GM18526 (cell line): ENCODE measurements around the gene DPAGT1.
A peak's percentile ranks its signal among the peaks of the same experiment; 100 is the strongest.

Experiments
- POLR2A ChIP-seq: IDR thresholded peaks from 3 replicates; pipeline ENCODE4 v1.6.1; 2011; ENCODE audit not compliant: insufficient read length; ENCODE audit errors: extremely low read depth

The DPAGT1 gene

GRCh38 chr11:119088406-119088805 is 13.2 kb downstream of the DPAGT1 start:
- no peak for TF ChIP-seq POLR2A

GRCh38 chr11:119087747-119088241 is 13.9 kb downstream of the DPAGT1 start:
- no peak for TF ChIP-seq POLR2A

- no peak for TF ChIP-seq POLR2A
Measured at GRCh38 chr11:119087123-119087522, 14.5 kb downstream of the DPAGT1 start.

GRCh38 chr11:119085437-119085847 is 16.2 kb downstream of the DPAGT1 start:
- no peak for TF ChIP-seq POLR2A

GRCh38 chr11:119084663-119085436 is 16.8 kb downstream of the DPAGT1 start, which contains the start of gene HMBS:
TSS of gene HMBS (plus strand) at chr11:119084881. CDS start at chr11:119085034, 153 bp downstream.
- TF ChIP-seq POLR2A: peak; percentile 88

GRCh38 chr11:119081682-119082260 is 19.9 kb downstream of the DPAGT1 start:
- TF ChIP-seq POLR2A: no peak

- no peak for TF ChIP-seq POLR2A
Measured at GRCh38 chr11:119078675-119079420, 22.8 kb downstream of the DPAGT1 start.

GRCh38 chr11:119077839-119078238 is 23.8 kb downstream of the DPAGT1 start:
- TF ChIP-seq POLR2A: no peak

- peak; percentile 86 for TF ChIP-seq POLR2A
Measured at GRCh38 chr11:119067371-119068222, 34.1 kb downstream of the DPAGT1 start, which contains the start of gene VPS11. TSS of gene VPS11 (plus strand) at chr11:119067818. CDS start at chr11:119067824, 6 bp downstream.

GRCh38 chr11:119065369-119065768 is 36.3 kb downstream of the DPAGT1 start:
- TF ChIP-seq POLR2A: no peak

GRCh38 chr11:119062779-119063178 is 38.9 kb downstream of the DPAGT1 start:
- no peak for TF ChIP-seq POLR2A

GRCh38 chr11:119061256-119061655 is 40.4 kb downstream of the DPAGT1 start:
- no peak for TF ChIP-seq POLR2A

GRCh38 chr11:119057000-119057769 is 44.5 kb downstream of the DPAGT1 start, which contains the start of gene HYOU1:
TSS of gene HYOU1 (minus strand) at chr11:119057205. CDS start at chr11:119056160, 1,045 bp downstream.
- peak; percentile 82 for TF ChIP-seq POLR2A
